GM19239 (cell line): ENCODE data around the gene CD80.
"Not testable (repeated sequence)": the region's sequence is repeated elsewhere in the genome, so short reads cannot be mapped to it uniquely, and the experiment has no call there.

Source experiments
- DNase-seq: peaks from one replicate; pipeline ENCODE4 v3.0.0; 2011; ENCODE audit warnings: low spot score; ENCODE audit not compliant: insufficient read length
- FAIRE-seq: peaks from 2 replicates; lab custom pipeline; 2011; peaks lifted over from hg19 to GRCh38; lab: Jason Lieb, UNC

The CD80 gene

DNA sequence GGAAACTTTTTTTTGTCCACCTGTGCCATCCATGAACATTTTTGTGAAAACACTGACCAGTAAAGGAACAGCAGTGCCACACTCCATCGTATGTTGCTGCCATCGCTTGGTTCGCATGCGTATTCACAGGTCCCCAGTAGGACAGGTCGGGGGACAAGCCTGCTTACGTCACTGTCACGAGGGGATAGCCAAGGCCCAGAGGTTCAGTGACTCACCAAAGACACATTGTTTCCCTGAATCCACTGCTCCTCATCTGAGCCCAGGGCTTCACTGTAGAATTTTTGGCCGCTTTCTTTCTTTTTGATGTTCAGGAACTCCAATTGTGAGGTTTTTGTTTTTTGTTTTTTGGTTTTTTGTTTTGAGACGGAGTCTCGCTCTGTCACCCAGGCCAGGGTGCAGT lies 25.8 kb upstream of the CD80 start:
- FAIRE-seq (no peak), DNase-seq (no peak)

DNA sequence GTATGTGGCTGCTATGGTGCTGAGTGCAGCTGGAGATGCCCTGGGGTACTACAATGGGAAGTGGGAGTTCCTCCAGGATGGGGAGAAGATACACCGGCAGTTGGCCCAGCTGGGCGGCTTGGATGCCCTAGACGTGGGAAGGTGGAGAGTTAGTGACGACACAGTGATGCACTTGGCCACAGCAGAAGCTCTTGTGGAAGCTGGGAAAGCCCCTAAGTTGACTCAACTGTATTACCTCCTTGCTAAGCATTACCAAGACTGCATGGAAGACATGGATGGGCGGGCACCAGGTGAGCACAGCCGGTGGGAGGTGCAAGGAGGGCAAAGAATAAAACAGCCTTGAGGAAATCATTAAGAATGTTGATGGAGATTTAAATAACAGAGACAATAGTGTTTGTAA lies 22.8 kb upstream of the CD80 start:
- FAIRE-seq (peak; percentile 86), DNase-seq (no peak)

DNA sequence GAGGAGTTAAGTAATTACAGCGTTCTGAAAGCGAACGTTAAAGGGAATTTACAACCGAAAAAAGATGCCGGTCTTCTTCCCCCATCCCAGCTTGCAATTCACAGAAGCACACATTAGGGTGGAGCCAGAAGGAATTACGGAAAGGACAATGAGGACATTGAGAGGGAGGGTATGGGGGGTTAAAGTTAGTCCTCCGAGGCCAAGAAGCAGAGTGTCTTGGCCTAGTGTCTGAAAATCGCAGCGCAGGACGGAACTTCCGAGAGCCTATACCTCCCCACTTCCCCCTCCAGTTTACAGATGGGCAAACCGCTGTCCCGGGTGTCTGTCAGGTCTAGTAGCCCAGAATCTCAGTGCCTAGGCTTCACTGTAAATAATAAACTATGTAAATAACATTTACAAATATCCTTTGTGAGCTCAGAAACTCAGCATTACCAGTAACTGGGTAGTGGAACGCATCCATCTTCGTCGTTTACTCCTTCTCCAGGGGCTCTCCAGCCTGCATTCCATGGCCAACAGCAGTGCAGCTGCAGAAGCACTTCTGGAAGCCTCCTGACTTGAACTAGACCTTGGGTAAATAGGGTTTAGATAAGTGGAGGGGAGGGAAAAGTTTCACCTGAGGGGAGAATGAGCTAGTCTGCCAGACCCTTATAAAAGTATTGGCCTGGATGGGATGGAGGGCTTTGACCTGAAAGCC lies 20.8 kb upstream of the CD80 start:
- DNase-seq = no peak
- FAIRE-seq = peak; percentile 98

DNA sequence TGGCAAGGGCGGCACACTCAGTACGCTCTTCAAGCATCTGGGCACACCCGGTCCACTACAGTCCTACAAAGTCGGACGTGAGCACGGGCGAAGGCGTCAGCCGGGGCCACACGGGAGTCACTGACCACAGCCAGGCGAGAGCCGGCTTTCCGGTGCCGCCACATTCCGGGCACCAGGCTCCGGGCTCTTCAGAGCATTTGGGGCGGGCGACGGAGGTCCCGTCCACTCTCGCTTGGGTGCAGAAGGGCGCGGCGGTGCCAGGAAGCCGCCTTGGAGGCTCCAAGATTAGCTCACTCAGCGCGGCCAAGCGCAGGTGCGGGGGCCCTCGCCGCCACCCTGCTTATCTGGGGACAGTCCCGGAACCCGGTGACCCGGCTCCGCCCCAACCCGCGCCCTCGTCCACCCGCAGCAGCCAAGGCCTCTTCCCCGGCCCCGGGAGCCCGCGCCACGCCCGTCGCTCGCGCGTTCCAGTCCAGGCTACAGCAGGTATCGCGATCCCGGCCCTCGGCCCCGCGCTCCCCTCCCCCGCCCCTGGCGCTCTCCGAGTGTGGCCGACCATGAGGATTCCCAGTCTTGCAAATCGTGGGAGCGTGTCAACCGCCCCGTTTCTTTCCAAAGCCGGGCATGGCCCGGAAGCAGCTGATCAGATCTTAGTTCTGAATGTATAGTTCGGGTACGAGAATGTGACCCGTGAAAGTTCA lies 20.1 kb upstream of the CD80 start, which contains the start of gene ADPRH:
ADPRH (plus strand) TSS at position 127 of the 701 bp plus-strand sequence. CDS start 2,678 bp downstream, outside the sequence.
- FAIRE-seq = no peak
- DNase-seq = no peak

DNA sequence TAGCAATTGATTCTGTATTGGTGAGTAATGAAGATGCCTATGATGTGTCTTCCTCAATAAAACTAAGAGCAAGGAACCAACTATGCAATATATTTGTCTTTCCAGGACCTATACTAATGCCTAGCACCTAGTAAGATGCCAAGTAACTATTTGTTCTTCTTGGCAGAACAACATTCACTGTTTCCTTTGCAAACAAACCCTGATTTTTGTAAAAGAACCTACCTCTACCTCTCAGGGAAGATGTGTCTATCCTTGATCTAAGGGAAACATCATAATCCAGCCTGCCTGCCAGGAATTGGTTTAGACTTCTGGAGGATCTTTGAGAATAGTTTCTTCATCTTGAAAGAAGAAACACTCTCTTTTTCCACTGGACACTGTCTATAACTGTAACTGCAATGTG lies 16.1 kb upstream of the CD80 start:
- no peak for FAIRE-seq
- no peak for DNase-seq

DNA sequence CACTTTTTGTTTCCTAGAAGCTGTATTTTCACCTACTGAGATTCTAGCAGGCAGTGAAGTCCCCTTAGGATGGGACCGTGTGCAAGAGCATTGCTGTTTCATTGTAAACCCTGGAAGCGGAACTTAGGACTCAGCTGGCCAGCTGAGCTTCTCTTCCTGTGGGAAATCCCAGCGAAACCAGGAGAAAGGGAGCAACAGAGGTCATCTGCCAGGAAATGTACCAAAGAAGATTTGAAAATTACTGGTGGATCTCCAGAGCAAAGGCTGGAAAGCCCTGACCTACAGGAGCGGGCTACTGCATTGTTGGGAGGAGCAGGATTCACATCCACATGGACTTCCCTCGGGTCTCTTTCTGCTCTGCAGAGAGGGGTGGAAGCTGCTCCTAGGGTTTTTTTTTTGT lies 12.3 kb upstream of the CD80 start:
- no peak for DNase-seq
- FAIRE-seq = no peak

DNA sequence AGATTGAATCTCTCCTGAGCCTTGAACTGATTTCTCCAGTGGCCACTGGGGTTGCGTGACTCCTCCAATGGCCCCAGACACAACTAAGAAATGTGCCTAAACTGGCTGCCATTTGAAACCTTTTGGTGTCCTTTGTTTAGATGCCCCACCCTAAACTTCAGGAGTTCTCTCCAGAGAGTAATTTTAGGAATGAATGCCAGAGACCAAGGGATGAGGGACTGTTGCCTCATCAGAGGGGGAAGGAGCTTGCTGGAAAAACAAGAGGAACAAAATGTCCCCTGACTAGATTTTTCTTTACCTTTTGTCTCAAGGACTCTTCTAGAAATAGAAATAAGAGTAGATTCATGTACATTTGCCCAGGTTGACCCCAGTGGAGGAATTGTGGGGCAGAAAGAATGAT lies 11.8 kb upstream of the CD80 start:
- DNase-seq (no peak), FAIRE-seq (peak; percentile 53)

DNA sequence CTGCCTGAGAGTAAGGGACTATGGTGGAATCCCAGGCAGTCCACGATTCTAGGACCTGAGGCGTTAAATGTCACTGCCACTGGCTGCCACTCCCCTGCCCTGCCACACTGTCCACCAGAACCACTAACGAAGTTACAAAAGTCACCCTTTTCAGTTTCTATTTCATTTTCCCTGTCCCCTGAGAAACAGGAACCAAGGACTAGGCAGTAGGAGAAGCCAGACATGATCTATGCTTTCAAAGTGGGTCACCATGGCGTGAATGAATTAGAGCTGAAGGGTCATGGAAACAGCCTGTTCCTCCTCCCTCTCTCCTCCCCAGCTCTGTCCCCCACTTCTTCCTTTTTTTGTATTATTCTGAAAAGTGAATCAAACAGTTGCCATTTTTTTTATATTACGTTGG lies 10.8 kb upstream of the CD80 start:
- DNase-seq (no peak), FAIRE-seq (peak; percentile 83)

DNA sequence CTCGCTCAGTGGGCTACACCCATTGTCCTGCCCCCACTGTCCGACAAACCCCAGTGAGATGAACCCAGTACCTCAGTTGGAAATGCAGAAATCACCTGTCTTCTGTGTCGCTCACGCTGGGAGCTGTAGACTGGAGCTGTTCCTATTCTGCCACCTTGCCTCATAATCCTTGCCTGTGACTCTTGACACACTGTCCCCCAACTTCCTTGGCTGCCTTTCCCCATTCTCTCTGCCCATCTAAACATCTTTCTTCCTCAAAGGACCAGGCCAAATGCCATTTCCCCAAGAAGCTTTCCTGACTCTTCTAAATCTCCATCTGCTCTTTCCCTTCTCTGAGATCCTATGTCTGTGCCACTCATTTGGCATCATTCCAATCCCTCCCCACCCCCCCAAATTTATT lies 9.7 kb upstream of the CD80 start:
- DNase-seq (no peak), FAIRE-seq (no peak)

DNA sequence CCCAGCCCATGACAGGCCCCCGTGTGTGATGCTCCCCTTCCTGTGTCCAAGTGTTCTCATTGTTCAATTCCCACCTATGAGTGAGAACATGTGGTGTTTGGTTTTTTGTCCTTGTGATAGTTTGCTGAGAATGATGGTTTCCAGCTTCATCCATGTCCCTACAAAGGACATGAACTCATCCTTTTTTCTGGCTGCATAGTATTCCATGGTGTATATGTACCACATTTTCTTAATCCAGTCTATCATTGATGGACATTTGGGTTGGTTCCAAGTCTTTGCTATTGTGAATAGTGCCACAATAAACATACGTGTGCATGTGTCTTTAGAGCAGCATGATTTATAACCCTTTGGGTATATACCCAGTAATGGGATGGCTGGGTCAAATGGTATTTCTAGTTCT lies 3.9 kb upstream of the CD80 start:
- DNase-seq, FAIRE-seq: not testable (repeated sequence)

DNA sequence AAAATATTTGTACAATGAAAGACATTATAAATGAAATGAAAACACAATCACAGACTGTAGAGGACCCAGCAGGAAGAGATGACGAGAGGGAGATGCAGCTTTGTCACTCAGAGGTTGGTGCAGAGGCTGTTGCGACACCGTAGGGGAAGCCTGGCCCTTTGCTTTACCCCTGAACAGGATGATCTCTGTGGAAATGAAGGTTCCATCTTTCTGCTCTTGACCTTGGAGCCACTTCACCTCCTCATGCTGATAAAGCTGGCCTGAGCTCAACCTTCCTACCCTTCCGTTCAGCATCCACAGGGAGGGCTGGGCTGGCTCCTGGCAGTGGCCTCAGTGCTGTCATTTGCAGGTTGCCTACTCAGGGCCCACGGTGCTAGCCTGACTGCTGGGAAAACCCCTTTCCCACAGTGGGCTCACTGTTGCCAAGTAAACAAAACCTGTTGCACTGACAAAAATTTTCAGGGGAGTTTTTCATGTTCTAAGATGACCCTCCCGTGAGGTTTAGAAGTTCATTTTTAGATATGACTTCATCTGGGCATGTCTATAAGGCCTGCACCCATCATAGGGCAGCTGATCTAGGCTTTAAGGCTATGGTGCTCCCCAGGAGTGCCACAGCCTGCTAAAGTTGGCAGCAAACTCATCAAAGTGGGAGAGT lies 3.0 kb upstream of the CD80 start:
- DNase-seq (no peak), FAIRE-seq (peak; percentile 90)

DNA sequence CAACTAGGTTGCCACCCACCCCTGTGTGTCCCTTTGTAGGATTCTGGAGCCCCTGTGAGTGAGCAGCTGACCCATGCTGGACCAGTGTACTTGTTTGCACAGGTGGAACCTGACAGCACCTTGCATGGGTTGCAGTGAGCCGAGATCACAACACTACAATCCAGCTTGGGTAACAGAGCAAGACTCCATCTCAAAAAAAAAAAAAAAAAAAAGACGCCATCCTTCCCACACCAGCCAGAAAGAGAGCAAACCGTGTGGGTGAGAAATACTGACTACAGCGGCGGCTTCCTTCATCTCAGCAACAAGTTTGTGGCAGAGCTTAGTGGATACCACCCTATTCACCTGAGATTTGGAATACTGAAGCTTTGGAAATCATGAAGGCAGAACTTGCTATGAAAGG lies 746 bp upstream of the CD80 start:
- DNase-seq (no peak), FAIRE-seq (no peak)

DNA sequence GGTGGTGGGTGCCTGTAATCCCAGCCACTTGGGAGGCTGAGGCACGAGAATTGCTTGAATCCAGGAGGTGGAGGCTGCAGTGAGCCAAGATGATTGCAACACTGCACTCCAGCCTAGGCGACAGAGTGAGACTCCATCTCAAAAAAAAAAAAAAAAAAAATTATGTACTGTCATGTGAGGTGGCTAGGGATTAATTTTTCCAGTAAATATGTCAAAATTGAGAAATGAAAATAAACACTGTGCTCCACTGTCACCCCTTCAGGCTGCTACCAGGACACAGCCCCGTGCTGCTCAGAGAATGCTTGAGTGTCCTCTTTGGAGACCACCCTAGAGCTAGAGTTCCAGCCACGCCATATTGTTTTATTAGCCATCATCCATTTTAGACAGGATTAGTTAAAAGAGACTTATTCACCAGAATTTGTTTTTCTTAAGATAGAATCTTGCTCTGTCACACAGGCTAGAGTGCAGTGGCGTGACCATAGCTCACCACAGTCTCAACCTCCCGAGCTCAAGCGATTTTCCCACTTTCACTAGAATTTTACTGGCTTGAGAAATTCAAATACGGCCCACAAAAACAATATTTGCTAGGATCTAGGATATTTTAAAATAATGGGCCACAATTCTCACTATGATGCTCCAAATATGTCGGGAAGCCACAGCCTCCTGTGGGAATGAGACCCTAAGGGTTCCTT lies 642 bp downstream of the CD80 start:
- DNase-seq (no peak), FAIRE-seq (no peak)

DNA sequence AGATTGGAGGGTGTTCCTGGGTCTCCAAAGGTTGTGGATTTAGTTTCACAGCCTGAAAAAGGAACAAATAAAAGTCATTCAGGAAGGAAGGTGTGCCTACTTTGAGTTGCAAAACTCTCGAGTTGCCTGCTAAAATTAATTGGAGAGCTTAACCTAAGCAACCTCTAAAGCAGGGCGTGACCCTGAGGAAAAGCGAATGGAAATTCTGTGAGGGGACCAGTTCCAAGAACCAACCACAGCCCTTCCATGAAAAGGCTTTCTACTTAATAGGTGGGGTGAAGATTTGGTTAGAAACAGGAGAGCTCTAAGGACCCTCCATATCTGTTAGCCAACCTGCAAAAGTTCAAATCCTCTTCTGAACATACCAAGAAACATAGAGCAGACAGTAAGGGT lies 1.5 kb downstream of the CD80 start:
- FAIRE-seq = no peak

DNA sequence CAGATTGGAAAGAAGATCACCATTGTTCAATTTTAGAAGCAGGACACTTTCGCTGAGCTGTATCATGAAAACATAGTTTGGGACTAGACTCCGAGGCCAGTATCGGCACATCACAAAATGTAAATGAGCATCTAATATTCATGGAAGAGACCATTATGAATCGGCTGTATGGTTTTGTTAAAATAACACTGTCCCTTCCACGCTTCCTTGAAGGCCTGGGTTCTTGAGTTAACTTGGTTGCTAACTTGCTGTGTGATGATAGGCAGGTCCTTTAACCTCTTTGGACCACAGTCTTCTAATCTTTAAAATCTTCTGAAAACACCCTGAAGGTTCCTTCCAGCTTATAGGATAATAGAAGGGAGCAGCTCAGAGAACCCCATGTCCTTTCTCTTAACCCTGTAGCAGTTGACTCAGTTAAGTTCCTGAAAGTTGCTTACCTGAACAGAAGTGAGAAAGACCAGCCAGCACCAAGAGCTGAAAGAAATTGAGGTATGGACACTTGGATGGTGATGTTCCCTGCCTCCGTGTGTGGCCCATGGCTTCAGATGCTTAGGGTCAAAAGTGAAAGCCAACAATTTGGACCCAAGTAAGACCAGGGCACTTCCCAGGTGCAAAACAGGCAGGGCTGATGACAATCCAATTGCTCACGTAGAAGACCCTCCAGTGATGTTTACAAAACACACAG lies 2.1 kb downstream of the CD80 start:
- DNase-seq (no peak), FAIRE-seq (peak; percentile 97)

More for the DNA sequence above, 1.5 kb downstream of the CD80 start:
- DNase-seq = no peak

DNA sequence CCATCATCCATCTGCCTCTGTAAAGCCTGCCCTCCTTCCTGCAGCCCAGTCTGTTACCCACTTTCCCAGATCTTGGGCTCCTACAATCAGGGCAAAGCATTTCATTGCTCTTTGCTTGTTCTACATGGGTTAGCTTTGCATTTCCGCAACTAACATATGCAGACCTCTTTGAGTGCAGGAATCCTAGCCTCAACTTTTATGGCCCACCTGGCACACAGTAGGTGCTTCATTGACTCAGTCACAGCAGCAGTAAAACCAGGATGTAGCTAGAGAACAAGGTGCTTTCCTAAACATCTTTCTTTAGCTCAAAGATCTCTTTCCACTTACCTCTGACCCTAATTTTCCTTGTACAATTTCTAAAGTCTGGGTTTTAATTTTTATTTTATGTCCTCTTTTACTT lies 3.5 kb downstream of the CD80 start:
- DNase-seq (no peak), FAIRE-seq (no peak)

DNA sequence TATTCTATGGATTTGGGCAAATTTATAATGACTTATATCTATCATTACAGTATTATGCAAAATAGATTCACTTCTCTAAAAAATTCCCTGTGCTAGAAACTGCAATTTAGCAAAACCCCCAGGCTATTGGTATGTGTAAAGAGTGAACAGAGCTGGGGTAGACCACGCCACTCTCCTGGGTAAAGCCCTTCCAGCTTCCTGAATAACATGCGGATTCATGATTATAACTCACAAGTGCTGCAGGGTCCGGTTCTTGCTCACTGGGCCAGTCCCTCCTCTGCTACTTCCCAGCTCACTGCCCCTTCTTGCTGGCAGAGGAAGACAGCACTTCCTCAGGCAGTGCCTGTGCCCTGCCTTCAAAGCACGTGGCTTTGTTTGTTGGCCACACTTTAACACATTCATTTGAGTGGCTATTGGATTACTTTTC lies 4.1 kb downstream of the CD80 start:
- peak; percentile 88 for FAIRE-seq

DNA sequence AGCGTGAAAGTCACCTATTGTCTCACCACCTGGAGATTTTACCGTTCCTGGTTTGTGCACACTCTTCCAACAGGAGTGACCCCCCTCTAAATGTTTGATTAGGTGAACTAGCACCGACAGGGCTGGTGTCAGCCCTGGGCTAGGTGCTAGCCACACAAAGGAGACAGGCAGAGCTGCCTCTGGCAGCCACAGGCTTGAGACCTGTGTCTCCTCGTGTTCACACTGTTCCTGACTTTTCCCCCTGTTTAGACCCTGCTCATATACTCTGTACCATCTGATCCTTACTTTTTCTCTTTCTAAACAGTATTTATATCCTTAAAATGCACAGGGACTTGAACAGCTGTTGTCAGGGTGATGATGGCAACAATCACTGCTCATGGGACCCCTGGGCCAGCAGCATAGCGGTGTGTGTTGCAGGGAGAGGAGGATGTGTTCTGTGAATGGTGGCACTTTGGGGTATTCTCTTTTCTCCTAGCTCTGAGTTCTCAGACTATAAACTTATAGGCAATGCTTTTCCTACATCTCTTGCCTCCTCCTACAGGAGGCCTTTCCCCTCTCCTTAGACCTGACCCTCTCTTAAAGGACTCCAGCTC lies 5.5 kb downstream of the CD80 start:
- DNase-seq = no peak
- peak; percentile 67 for FAIRE-seq

More for the DNA sequence above, 4.1 kb downstream of the CD80 start:
- no peak for DNase-seq

DNA sequence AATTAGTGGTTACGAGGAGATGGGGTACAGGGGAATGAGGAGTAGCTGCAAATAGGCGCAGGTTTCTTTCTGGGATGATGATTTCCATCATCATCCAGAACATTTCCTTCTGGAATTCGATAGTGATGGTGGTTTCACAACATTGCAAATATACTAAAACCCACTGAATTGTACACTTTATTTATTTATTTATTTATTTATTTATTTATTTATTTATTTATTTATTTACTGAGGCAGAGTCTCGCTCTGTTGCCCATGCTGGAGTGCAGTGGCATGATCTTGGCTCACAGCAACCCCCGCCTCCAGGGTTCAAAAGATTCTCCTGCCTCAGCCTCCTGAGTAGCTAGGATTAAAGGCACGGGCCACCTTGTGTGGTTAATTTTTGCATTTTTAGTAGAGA lies 6.5 kb downstream of the CD80 start:
- not testable (repeated sequence) for DNase-seq, FAIRE-seq

DNA sequence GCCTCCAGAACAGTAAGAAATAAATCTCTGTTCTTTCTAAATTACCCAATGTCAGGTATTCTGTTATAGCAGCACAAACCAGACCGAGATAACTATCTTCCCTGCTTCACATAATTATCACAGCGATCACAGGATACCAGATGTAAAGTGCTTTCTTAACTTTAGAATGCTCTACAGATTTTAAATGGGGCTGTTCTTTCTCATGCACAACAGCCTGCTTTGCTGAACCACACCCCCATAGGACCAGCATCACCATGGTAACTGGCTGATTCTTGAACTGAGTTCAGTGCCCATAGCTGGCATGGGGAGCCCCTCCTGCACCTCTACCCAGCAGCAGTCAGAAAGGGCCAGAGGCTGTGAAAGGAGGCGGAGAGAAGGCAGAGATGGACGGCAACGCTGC lies 7.8 kb downstream of the CD80 start:
- no peak for FAIRE-seq
- no peak for DNase-seq
